ENCODE measurements around the gene TMED1.

The TMED1 gene

DNA sequence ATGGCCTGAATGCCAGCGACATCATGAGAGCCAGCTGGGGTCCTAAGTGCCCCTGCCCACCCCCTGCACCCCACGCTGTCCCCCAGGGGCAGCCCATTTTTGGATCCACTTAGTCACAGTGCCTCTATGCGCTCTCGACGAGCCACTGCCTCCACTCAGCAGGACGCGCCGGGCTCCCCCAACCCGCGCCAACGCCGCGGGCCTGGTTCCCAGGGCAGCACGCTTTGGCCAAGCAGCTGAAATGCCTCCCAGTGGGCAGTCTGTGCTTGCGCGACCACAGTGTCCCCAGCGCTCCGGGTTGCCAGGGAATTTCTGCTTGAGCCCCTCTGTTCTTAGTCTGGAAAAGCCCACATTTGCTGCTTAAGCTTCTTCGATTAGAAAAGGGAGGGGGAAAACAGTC lies 39.4 kb downstream of the TMED1 start:
- no peaks in the 10 kb centered on the region for H3K27me3 ChIP-seq (ENCODE audit: insufficient read depth, low read length)
- no peak overlapping the region for H3K9ac ChIP-seq (ENCODE audit: low read length)
- H3K4me1 ChIP-seq (ENCODE audit: insufficient read depth, low read length, severe bottlenecking): peaks cover 12% of the 10 kb centered on the region
- TF ChIP-seq EZH2 (IDR thresholded peaks at IDR 0.05; ENCODE audit: borderline replicate concordance, low read length): no peak
- TF ChIP-seq, protein P1, sequence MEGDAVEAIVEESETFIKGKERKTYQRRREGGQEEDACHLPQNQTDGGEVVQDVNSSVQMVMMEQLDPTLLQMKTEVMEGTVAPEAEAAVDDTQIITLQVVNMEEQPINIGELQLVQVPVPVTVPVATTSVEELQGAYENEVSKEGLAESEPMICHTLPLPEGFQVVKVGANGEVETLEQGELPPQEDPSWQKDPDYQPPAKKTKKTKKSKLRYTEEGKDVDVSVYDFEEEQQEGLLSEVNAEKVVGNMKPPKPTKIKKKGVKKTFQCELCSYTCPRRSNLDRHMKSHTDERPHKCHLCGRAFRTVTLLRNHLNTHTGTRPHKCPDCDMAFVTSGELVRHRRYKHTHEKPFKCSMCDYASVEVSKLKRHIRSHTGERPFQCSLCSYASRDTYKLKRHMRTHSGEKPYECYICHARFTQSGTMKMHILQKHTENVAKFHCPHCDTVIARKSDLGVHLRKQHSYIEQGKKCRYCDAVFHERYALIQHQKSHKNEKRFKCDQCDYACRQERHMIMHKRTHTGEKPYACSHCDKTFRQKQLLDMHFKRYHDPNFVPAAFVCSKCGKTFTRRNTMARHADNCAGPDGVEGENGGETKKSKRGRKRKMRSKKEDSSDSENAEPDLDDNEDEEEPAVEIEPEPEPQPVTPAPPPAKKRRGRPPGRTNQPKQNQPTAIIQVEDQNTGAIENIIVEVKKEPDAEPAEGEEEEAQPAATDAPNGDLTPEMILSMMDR (IDR thresholded peaks at IDR 0.05; ENCODE audit: low read length): no peak
- no peak overlapping the region for H3K27ac ChIP-seq (ENCODE audit: low read depth, low read length, poor library complexity, severe bottlenecking)
- H3K36me3 ChIP-seq (ENCODE audit: insufficient read depth, low read length): peaks cover 76% of the 10 kb centered on the region
- no peaks in the 10 kb centered on the region for H4K20me1 ChIP-seq (ENCODE audit: insufficient read depth, low read length)
- no peaks in the 10 kb centered on the region for H3F3A ChIP-seq (ENCODE audit: insufficient read depth, low read length)
- no peak overlapping the region for H2AFZ ChIP-seq (ENCODE audit: low read length)
- no peaks in the 10 kb centered on the region for H3K9me2 ChIP-seq (ENCODE audit: low read depth, low read length)
- H3K79me2 ChIP-seq (ENCODE audit: insufficient read depth, low read length): no peaks in the 10 kb centered on the region
- H3K9me3 ChIP-seq (ENCODE audit: low read length): no peaks in the 10 kb centered on the region
- H3K4me3 ChIP-seq (ENCODE audit: low read depth, low read length, poor library complexity, severe bottlenecking): no peak overlapping the region
- H3K4me2 ChIP-seq (ENCODE audit: low read length): no peak overlapping the region

DNA sequence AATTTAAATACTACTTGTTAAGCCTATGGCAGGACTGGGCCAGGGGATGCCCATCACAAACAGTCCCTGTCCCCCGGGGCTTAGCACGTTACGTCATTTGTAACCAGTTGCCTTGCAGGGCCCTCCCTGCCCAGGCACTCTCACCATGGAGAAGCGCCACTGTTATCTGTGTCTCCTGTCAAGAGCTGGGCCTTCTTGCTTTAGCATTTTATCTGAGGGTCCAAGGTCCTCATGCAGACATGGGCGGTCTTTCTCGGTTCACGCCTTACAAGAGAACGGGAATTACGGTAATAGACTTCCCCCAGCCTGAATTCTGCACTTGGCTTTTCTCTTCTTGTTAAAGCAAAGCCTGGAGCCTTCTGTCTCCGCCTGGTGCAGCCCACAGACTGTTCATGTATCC lies 46.1 kb downstream of the TMED1 start:
- H3K27me3 ChIP-seq (ENCODE audit: insufficient read depth, low read length): no peaks in the 10 kb centered on the region
- no peaks in the 10 kb centered on the region for H4K20me1 ChIP-seq (ENCODE audit: insufficient read depth, low read length)
- H3K9ac ChIP-seq (ENCODE audit: low read length): no peak overlapping the region
- no peak overlapping the region for H3K4me2 ChIP-seq (ENCODE audit: low read length)
- no peaks in the 10 kb centered on the region for H3K9me3 ChIP-seq (ENCODE audit: low read length)
- peaks cover 72% of the 10 kb centered on the region for H3K36me3 ChIP-seq (ENCODE audit: insufficient read depth, low read length)
- H2AFZ ChIP-seq (ENCODE audit: low read length): no peak overlapping the region
- no peaks in the 10 kb centered on the region for H3K79me2 ChIP-seq (ENCODE audit: insufficient read depth, low read length)
- H3F3A ChIP-seq (ENCODE audit: insufficient read depth, low read length): no peaks in the 10 kb centered on the region
- TF ChIP-seq, protein P1 (IDR thresholded peaks at IDR 0.05; ENCODE audit: low read length): no peak
- no peak for TF ChIP-seq EZH2 (IDR thresholded peaks at IDR 0.05; ENCODE audit: borderline replicate concordance, low read length)
- H3K4me1 ChIP-seq (ENCODE audit: insufficient read depth, low read length, severe bottlenecking): no peaks in the 10 kb centered on the region
- H3K4me3 ChIP-seq (ENCODE audit: low read depth, low read length, poor library complexity, severe bottlenecking): no peak overlapping the region
- no peaks in the 10 kb centered on the region for H3K9me2 ChIP-seq (ENCODE audit: low read depth, low read length)
- H3K27ac ChIP-seq (ENCODE audit: low read depth, low read length, poor library complexity, severe bottlenecking): no peak overlapping the region

DNA sequence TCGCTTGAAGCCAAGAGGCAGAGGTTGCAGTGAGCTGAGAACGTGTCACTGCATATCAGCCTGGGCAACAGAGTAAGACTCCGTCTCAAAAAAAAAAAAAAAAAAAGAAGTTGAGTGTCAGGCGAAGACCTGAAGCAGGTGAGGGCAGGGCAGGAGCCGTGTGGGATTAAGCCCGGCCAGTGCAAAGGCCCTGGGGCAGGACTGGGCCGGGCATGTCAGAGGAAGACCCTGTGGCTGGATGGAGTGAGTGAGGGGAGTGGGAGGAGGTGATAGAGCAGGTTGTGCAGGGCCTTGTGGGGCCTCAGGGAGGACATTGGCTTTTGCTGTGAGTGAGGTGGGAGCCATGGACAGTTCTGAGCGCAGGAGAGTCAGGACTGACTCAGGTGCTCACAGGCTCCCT lies 47.9 kb downstream of the TMED1 start:
- no peaks in the 10 kb centered on the region for H3K27me3 ChIP-seq (ENCODE audit: insufficient read depth, low read length)
- H4K20me1 ChIP-seq (ENCODE audit: insufficient read depth, low read length): no peaks in the 10 kb centered on the region
- no peak overlapping the region for H2AFZ ChIP-seq (ENCODE audit: low read length)
- H3K9ac ChIP-seq (ENCODE audit: low read length): no peak overlapping the region
- H3K4me2 ChIP-seq (ENCODE audit: low read length): no peak overlapping the region
- no peak overlapping the region for H3K4me3 ChIP-seq (ENCODE audit: low read depth, low read length, poor library complexity, severe bottlenecking)
- H3K9me3 ChIP-seq (ENCODE audit: low read length): no peaks in the 10 kb centered on the region
- no peaks in the 10 kb centered on the region for H3K79me2 ChIP-seq (ENCODE audit: insufficient read depth, low read length)
- H3K9me2 ChIP-seq (ENCODE audit: low read depth, low read length): no peaks in the 10 kb centered on the region
- H3K27ac ChIP-seq (ENCODE audit: low read depth, low read length, poor library complexity, severe bottlenecking): no peak overlapping the region
- H3K36me3 ChIP-seq (ENCODE audit: insufficient read depth, low read length): peaks cover 70% of the 10 kb centered on the region
- TF ChIP-seq, protein P1 (IDR thresholded peaks at IDR 0.05; ENCODE audit: low read length): no peak
- no peak for TF ChIP-seq EZH2 (IDR thresholded peaks at IDR 0.05; ENCODE audit: borderline replicate concordance, low read length)
- H3K4me1 ChIP-seq (ENCODE audit: insufficient read depth, low read length, severe bottlenecking): no peaks in the 10 kb centered on the region
- no peaks in the 10 kb centered on the region for H3F3A ChIP-seq (ENCODE audit: insufficient read depth, low read length)

Measured in OCI-LY1 (cell line).